ENCODE data around the gene NIT2.
"Not testable (repeated sequence)": the region's sequence is repeated elsewhere in the genome, so short reads cannot be mapped to it uniquely, and the experiment has no call there.

NIT2 gene

GRCh38 chr3:100338911-100339310 is 4.4 kb downstream of the NIT2 start:
- no peak for DNase-seq (ENCODE audit: low spot score)

GRCh38 chr3:100339786-100340185 is 5.2 kb downstream of the NIT2 start:
- DNase-seq (ENCODE audit: low spot score): no peak

- no peak for DNase-seq (ENCODE audit: low spot score)
Observed at GRCh38 chr3:100340527-100340926, 6.0 kb downstream of the NIT2 start.

GRCh38 chr3:100348727-100349126 is 14.2 kb downstream of the NIT2 start:
- no peak for DNase-seq (ENCODE audit: low spot score)

GRCh38 chr3:100351770-100352169 is 17.2 kb downstream of the NIT2 start:
- not testable (repeated sequence) for DNase-seq (ENCODE audit: low spot score)

- DNase-seq (ENCODE audit: low spot score): no peak
Observed at GRCh38 chr3:100352296-100353231, 18.0 kb downstream of the NIT2 start.

GRCh38 chr3:100354850-100355249 is 20.3 kb downstream of the NIT2 start:
- DNase-seq (ENCODE audit: low spot score): no peak

- DNase-seq (ENCODE audit: low spot score): no peak
Observed at GRCh38 chr3:100358413-100358812, 23.9 kb downstream of the NIT2 start.

GRCh38 chr3:100359035-100359434 is 24.5 kb downstream of the NIT2 start:
- DNase-seq (ENCODE audit: low spot score): no peak

GRCh38 chr3:100360757-100361496 is 26.4 kb downstream of the NIT2 start:
- no peak for DNase-seq (ENCODE audit: low spot score)

- no peak for DNase-seq (ENCODE audit: low spot score)
Observed at GRCh38 chr3:100361897-100362296, 27.3 kb downstream of the NIT2 start.

GRCh38 chr3:100364421-100364820 is 29.9 kb downstream of the NIT2 start:
- DNase-seq (ENCODE audit: low spot score): no peak

GRCh38 chr3:100366424-100366823 is 31.9 kb downstream of the NIT2 start:
- DNase-seq (ENCODE audit: low spot score): no peak

GRCh38 chr3:100368441-100368840 is 33.9 kb downstream of the NIT2 start:
- no peak for DNase-seq (ENCODE audit: low spot score)

- DNase-seq (ENCODE audit: low spot score): no peak
Observed at GRCh38 chr3:100370756-100371155, 36.2 kb downstream of the NIT2 start.

GRCh38 chr3:100374521-100374920 is 40.0 kb downstream of the NIT2 start:
- DNase-seq (ENCODE audit: low spot score): no peak

GRCh38 chr3:100376301-100376700 is 41.7 kb downstream of the NIT2 start:
- no peak for DNase-seq (ENCODE audit: low spot score)

- no peak for DNase-seq (ENCODE audit: low spot score)
Observed at GRCh38 chr3:100384733-100385525, 50.4 kb downstream of the NIT2 start.

GRCh38 chr3:100386437-100387074 is 52.0 kb downstream of the NIT2 start:
- DNase-seq (ENCODE audit: low spot score): no peak

- DNase-seq (ENCODE audit: low spot score): no peak
Observed at GRCh38 chr3:100389025-100389424, 54.5 kb downstream of the NIT2 start.

- no peak for DNase-seq (ENCODE audit: low spot score)
Observed at GRCh38 chr3:100395679-100396431, 61.3 kb downstream of the NIT2 start.
